Measurements from ENCODE around the gene PRRT1. TPM values are rescaled to one million over a fixed set of nuclear protein-coding genes. Genes with fewer than 3 reads are reported as not detected.

The PRRT1 gene
- 0.30 to 0.74 TPM (median 0.52 TPM) in 5 replicates for total RNA-seq (2022; extraction: Qiagen RNA extraction)

GRCh38 chr6:32151863-32152768 is at the start of gene PRRT1:
PRRT1 (minus strand) TSS chr6:32151939; CDS start chr6:32151827, 112 bp downstream.

GRCh38 chr6:32192608-32193039 is 40.9 kb upstream of the PRRT1 start, which contains the start of gene GPSM3:
GPSM3 (minus strand) TSS chr6:32192643; CDS start chr6:32192513, 130 bp downstream.

GRCh38 chr6:32190054-32190851 is 38.5 kb upstream of the PRRT1 start, which contains the start of gene PBX2:
PBX2 (minus strand) TSS chr6:32190202; CDS start chr6:32189915, 287 bp downstream.

GRCh38 chr6:32184084-32184640 is 32.4 kb upstream of the PRRT1 start, which contains the start of gene AGER:
AGER (minus strand) TSS chr6:32184253; CDS start chr6:32184222, 31 bp downstream.

GRCh38 chr6:32177788-32178546 is 26.2 kb upstream of the PRRT1 start, which contains the start of gene RNF5:
RNF5 (plus strand) TSS chr6:32178405; CDS start chr6:32178512, 107 bp downstream.

GRCh38 chr6:32175711-32176475 is 24.2 kb upstream of the PRRT1 start, which contains the start of gene AGPAT1:
AGPAT1 (minus strand) TSS chr6:32176084; CDS start chr6:32171496, 4,588 bp downstream.

GRCh38 chr6:32164295-32164694 is 12.6 kb upstream of the PRRT1 start, which contains the start of gene EGFL8:
EGFL8 (plus strand) TSS chr6:32164595; CDS start chr6:32166166, 1,571 bp downstream.

GRCh38 chr6:32153564-32154513 is 2.1 kb upstream of the PRRT1 start, which contains the start of gene PPT2:
PPT2 (plus strand) TSS chr6:32154141; CDS start chr6:32154595, 454 bp downstream.

GRCh38 chr6:32127717-32128592 is 23.8 kb downstream of the PRRT1 start, which contains the start of gene ATF6B:
ATF6B (minus strand) TSS chr6:32128246; CDS start chr6:32128207, 39 bp downstream.

GRCh38 chr6:32109114-32109764 is 42.5 kb downstream of the PRRT1 start, which contains the start of gene TNXB:
TNXB (minus strand) TSS chr6:32109338; CDS start chr6:32098198, 11,140 bp downstream.

Other genes with a start within 250 kb of the PRRT1 start
- 3.4 to 5.3 TPM (median 4.6 TPM) in 5 replicates for gene ZBTB12, start 249.9 kb downstream of the PRRT1 start, total RNA-seq (2022; extraction: Qiagen RNA extraction)
- gene C2, start 224.2 kb downstream of the PRRT1 start, total RNA-seq (2022; extraction: Qiagen RNA extraction) = 0.21 to 0.68 TPM (median 0.31 TPM) in 5 replicates
- gene CFB, start 205.8 kb downstream of the PRRT1 start, total RNA-seq (2022; extraction: Qiagen RNA extraction) = 1.5 to 3.3 TPM (median 2.4 TPM) in 5 replicates
- 74.7 to 85.0 TPM (median 75.1 TPM) in 5 replicates for gene NELFE, start 193.0 kb downstream of the PRRT1 start, total RNA-seq (2022; extraction: Qiagen RNA extraction)
- gene SKIC2, start 192.8 kb downstream of the PRRT1 start, total RNA-seq (2022; extraction: Qiagen RNA extraction) = 21.0 to 27.3 TPM (median 25.4 TPM) in 5 replicates
- 11.7 to 13.4 TPM (median 12.5 TPM) in 5 replicates for gene DXO, start 179.8 kb downstream of the PRRT1 start, total RNA-seq (2022; extraction: Qiagen RNA extraction)
- gene C4A, start 169.9 kb downstream of the PRRT1 start, total RNA-seq (2022; extraction: Qiagen RNA extraction) = 0.48 to 1.5 TPM (median 1.1 TPM) in 5 replicates
- gene C4B, start 137.1 kb downstream of the PRRT1 start, total RNA-seq (2022; extraction: Qiagen RNA extraction) = 0.46 to 1.7 TPM (median 0.76 TPM) in 5 replicates
- gene CYP21A2, start 113.5 kb downstream of the PRRT1 start, total RNA-seq (2022; extraction: Qiagen RNA extraction) = not detected in 5 replicates
- gene TNXB, start 42.6 kb downstream of the PRRT1 start, total RNA-seq (2022; extraction: Qiagen RNA extraction) = 0.32 to 0.72 TPM (median 0.56 TPM) in 5 replicates
- 27.4 to 38.6 TPM (median 36.1 TPM) in 5 replicates for gene ATF6B, start 23.7 kb downstream of the PRRT1 start, total RNA-seq (2022; extraction: Qiagen RNA extraction)
- 6.4 to 8.4 TPM (median 8.1 TPM) in 5 replicates for gene FKBPL, start 21.7 kb downstream of the PRRT1 start, total RNA-seq (2022; extraction: Qiagen RNA extraction)
- gene PPT2, start 2.2 kb upstream of the PRRT1 start, total RNA-seq (2022; extraction: Qiagen RNA extraction) = 7.1 to 10.4 TPM (median 9.9 TPM) in 5 replicates
- 1.4 to 2.6 TPM (median 1.9 TPM) in 5 replicates for gene EGFL8, start 12.7 kb upstream of the PRRT1 start, total RNA-seq (2022; extraction: Qiagen RNA extraction)
- gene AGPAT1, start 24.1 kb upstream of the PRRT1 start, total RNA-seq (2022; extraction: Qiagen RNA extraction) = 33.3 to 41.7 TPM (median 40.0 TPM) in 5 replicates
- 32.2 to 49.6 TPM (median 47.9 TPM) in 5 replicates for gene RNF5, start 26.5 kb upstream of the PRRT1 start, total RNA-seq (2022; extraction: Qiagen RNA extraction)
- gene AGER, start 32.3 kb upstream of the PRRT1 start, total RNA-seq (2022; extraction: Qiagen RNA extraction) = 1.4 to 2.3 TPM (median 1.7 TPM) in 5 replicates
- gene PBX2, start 38.3 kb upstream of the PRRT1 start, total RNA-seq (2022; extraction: Qiagen RNA extraction) = 13.9 to 19.9 TPM (median 17.4 TPM) in 5 replicates
- gene GPSM3, start 40.7 kb upstream of the PRRT1 start, total RNA-seq (2022; extraction: Qiagen RNA extraction) = 0.31 to 0.43 TPM (median 0.38 TPM) in 5 replicates
- gene NOTCH4, start 72.1 kb upstream of the PRRT1 start, total RNA-seq (2022; extraction: Qiagen RNA extraction) = 0.36 to 0.78 TPM (median 0.66 TPM) in 5 replicates
- gene TSBP1, start 220.0 kb upstream of the PRRT1 start, total RNA-seq (2022; extraction: Qiagen RNA extraction) = not detected in 5 replicates

Measured in A549 treated with CORT108297 at 1 μM for 4 hours (cell line).